Neural progenitor cell (in vitro differentiated cells): ENCODE measurements around the gene ACAD9.

Source experiments
- CTCF ChIP-seq: fragments of 200-600 bp; sonication (generic); IDR thresholded peaks from 2 replicates; pipeline ENCODE4 v1.5.1; 2017; ENCODE audit warnings: antibody characterized with exemption, mild to moderate bottlenecking
- EZH2 ChIP-seq: fragments of 200-600 bp; sonication (generic); IDR thresholded peaks from 2 replicates; pipeline ENCODE4 v1.6.1; 2017; ENCODE audit warnings: antibody characterized with exemption, mild to moderate bottlenecking, moderate library complexity
- EZH2phosphoT487 ChIP-seq: fragments of 200-600 bp; sonication (generic); IDR thresholded peaks from 2 replicates; pipeline ENCODE4 v1.6.1; 2017; ENCODE audit warnings: antibody characterized with exemption

DNA sequence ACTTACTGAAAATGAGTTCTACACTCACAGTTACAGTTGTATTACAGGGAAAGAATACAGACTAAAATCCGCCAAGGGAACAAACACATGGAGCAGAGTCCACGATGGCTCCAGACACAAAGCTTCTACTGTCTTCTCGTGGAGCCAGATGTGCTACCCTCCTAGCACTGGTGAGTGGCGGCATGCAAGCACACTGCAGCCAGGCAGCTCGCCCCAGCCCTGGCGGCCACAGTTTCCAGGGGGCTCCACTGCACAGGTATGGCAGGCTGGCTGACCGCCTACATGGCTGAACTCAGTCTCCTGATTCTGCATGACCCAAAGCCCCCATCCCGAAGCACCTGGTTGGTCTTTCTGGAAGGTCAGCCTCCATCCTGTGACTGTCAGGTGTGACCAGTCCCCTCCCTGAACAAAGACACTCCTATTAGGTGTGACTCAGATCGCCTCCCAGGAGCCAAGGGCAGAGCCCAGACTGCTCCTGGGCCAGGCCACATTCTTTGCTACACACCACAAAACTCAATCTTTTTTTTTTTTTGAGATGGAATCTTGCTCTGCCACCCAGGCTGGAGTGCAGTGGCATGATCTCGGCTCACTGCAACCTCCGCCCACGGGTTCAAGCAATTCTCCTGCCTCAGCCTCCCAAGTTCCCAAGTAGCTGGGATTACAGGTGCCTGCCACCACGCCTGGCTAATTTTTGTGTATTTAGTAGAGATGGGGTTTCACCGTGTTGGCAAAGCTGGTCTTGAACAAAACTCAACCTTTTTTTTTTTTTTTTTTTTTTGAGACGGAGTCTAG is 62.9 kb downstream of the ACAD9 start:
- TF ChIP-seq EZH2 (no peak), CTCF (no peak), EZH2phosphoT487 (no peak)
